HepG2 (cell line): ENCODE data around the gene FBXW8. TPM values are rescaled to one million over a fixed set of nuclear protein-coding genes. Genes with fewer than 3 reads are reported as not detected.

Source experiments
- BHLHE40 ChIP-seq: IDR thresholded peaks from 2 replicates; pipeline ENCODE4 v1.6.1; 2011; ENCODE audit warnings: low read length, improper control_type of control experiment
- BRF2 ChIP-seq: sonication (generic); formaldehyde crosslinking; IDR thresholded peaks from 2 replicates; pipeline ENCODE4 v1.8.1; 2022; ENCODE audit warnings: mild to moderate bottlenecking, missing genetic modification reagents
- EP300 ChIP-seq, 3 experiments: sonication (generic) in 1 of 3; formaldehyde crosslinking in 1 of 3; IDR thresholded peaks; 2 replicates each; pipeline versions ENCODE4 v1.5.1 to v1.6.1; 2011 to 2020; ENCODE audit warnings: low read depth in 2 of 3, low read length in 2 of 3, borderline replicate concordance in 1 of 3, improper control_type of control experiment in 1 of 3, mild to moderate bottlenecking in 1 of 3, missing genetic modification reagents in 1 of 3, moderate library complexity in 1 of 3
- GLMP ChIP-seq: sonication (generic); formaldehyde crosslinking; IDR thresholded peaks from 2 replicates; pipeline ENCODE4 v1.9.0; 2021; ENCODE audit warnings: missing genetic modification reagents, mild to moderate bottlenecking, borderline replicate concordance
- HNRNPL ChIP-seq: fragments of 200-400 bp; formaldehyde crosslinking; IDR thresholded peaks from 2 replicates; pipeline ENCODE4 v1.6.1; 2017; ENCODE audit warnings: mild to moderate bottlenecking, low read depth, low read length
- SNAPC4 ChIP-seq: sonication (generic); formaldehyde crosslinking; IDR thresholded peaks from 2 replicates; pipeline ENCODE4 v1.4.0; 2020; ENCODE audit warnings: mild to moderate bottlenecking, missing genetic modification reagents
- TCF12 ChIP-seq, 2 experiments: fragments of 450-650 bp in 1 of 2; sonication (generic) in 1 of 2; formaldehyde crosslinking in 1 of 2; IDR thresholded peaks; 2 replicates each; pipeline versions ENCODE4 v1.6.1 to v1.8.0; 2017 to 2022; ENCODE audit warnings: antibody characterized with exemption in 1 of 2, mild to moderate bottlenecking in 1 of 2, missing genetic modification reagents in 1 of 2, moderate library complexity in 1 of 2
- ZC3H4 ChIP-seq: sonication (generic); formaldehyde crosslinking; IDR thresholded peaks from 2 replicates; pipeline ENCODE4 v1.4.0; 2020; ENCODE audit warnings: missing genetic modification reagents, borderline replicate concordance
- ZNF136 ChIP-seq: sonication (generic); formaldehyde crosslinking; IDR thresholded peaks from 2 replicates; pipeline ENCODE4 v1.8.1; 2022; ENCODE audit warnings: low read depth, mild to moderate bottlenecking, moderate library complexity, missing genetic modification reagents
- ZNF17 ChIP-seq: sonication (generic); formaldehyde crosslinking; IDR thresholded peaks from 2 replicates; pipeline ENCODE4 v1.5.0; 2020; ENCODE audit warnings: mild to moderate bottlenecking, missing genetic modification reagents
- ZNF326 ChIP-seq: sonication (generic); formaldehyde crosslinking; IDR thresholded peaks from 2 replicates; pipeline ENCODE4 v1.4.0; 2020; ENCODE audit warnings: missing genetic modification reagents, borderline replicate concordance
- ZNF563 ChIP-seq: sonication (generic); formaldehyde crosslinking; IDR thresholded peaks from 2 replicates; pipeline ENCODE4 v1.8.0; 2022; ENCODE audit warnings: mild to moderate bottlenecking, moderate library complexity, missing genetic modification reagents
- ZNF784 ChIP-seq: sonication (generic); formaldehyde crosslinking; IDR thresholded peaks from 2 replicates; pipeline ENCODE4 v1.5.1; 2020; ENCODE audit warnings: missing genetic modification reagents, mild to moderate bottlenecking, borderline replicate concordance
- ZNF792 ChIP-seq: IDR thresholded peaks from 2 replicates; pipeline ENCODE4 v1.6.1; 2016
- ZNF800 ChIP-seq: sonication (generic); formaldehyde crosslinking; IDR thresholded peaks from 2 replicates; pipeline ENCODE4 v1.4.0; 2020; ENCODE audit warnings: missing genetic modification reagents
- ZNF883 ChIP-seq: sonication (generic); formaldehyde crosslinking; IDR thresholded peaks from 2 replicates; pipeline ENCODE4 v1.5.1; 2020; ENCODE audit warnings: mild to moderate bottlenecking, missing genetic modification reagents; ENCODE audit errors: not compliant biosample characterization
- polyA plus RNA-seq, 8 experiments: library from polyadenylated mRNA; depleted of rRNA in 3 of 8; stranded (reverse) in 7 of 8; unstranded in 1 of 8; fragments of >200 nt; fragmentation: Illumina TruSeq in 4 of 8; extraction: Trizol in 4 of 8; gene quantifications; 2 replicates each; pipeline versions ENCODE4 v1.2.1 to v1.2.3, GENCODE V29; 2011 to 2016; ENCODE audit warnings: low read depth in 4 of 8, missing spikeins in 1 of 8, mixed read lengths in 1 of 8; ENCODE audit not compliant: insufficient read depth in 1 of 8
- total RNA-seq, 5 experiments: library from RNA; depleted of rRNA; stranded (reverse); fragments of >200 nt; fragmentation: Illumina TruSeq; extraction: Trizol; gene quantifications; 2 replicates each; pipeline ENCODE4 v1.2.3, GENCODE V29; 2016; ENCODE audit warnings: low read depth in 1 of 5

The FBXW8 gene
- total and polyA plus RNA-seq, 2 of the 13 experiments (the other 11 are each of a cell fraction or from before 2014, with no cell fraction given) = 5.1 to 5.9 TPM

GRCh38 chr12:117047810-117048584 is 137.2 kb downstream of the FBXW8 start (continued):
- no peak for TF ChIP-seq SNAPC4 (CRISPR knock-in tag)
- no peak for TF ChIP-seq ZNF136
- TF ChIP-seq ZC3H4 = no peak
- TF ChIP-seq ZNF563 (CRISPR knock-in tag) = no peak
- no peak for TF ChIP-seq TCF12 (IDR thresholded peaks at IDR 0.05)
- no peak for TF ChIP-seq TCF12 (CRISPR knock-in tag; IDR thresholded peaks at IDR 0.05)
- TF ChIP-seq GLMP = no peak
- TF ChIP-seq ZNF800 (CRISPR knock-in tag) = no peak
- TF ChIP-seq HNRNPL = peak; percentile 16; the same call in 1 of the 2 replicates
- TF ChIP-seq BHLHE40 = no peak
- TF ChIP-seq BRF2 (CRISPR knock-in tag) = no peak
- peak; percentile 80; the same call in 1 of the 2 replicates for TF ChIP-seq ZNF792 (CRISPR knock-in tag)
- no peak for TF ChIP-seq ZNF326 (CRISPR knock-in tag)
- no peak for TF ChIP-seq ZNF784
- no peak for TF ChIP-seq ZNF17
- peak in 1 of 2 experiments; percentile 73; a peak in 2 of 4 replicates for TF ChIP-seq EP300 (IDR thresholded peaks at IDR 0.05; ENCODE audit: low read depth in 2 of 2, low read length in 2 of 2)
- TF ChIP-seq EP300 (CRISPR knock-in tag; IDR thresholded peaks at IDR 0.05; ENCODE audit: borderline replicate concordance) = peak; percentile 73; the same call in 1 of the 2 replicates
- no peak for TF ChIP-seq ZNF883
